Stimulated activated CD4-positive, alpha-beta T cell treated with anti-CD3 and anti-CD28 coated beads, Interleukin-2, amount 100 ng/mL, for 4 hours (primary cell): Measurements from ENCODE around the gene INPP5D.
"Not testable (repeated sequence)": the region's sequence is repeated elsewhere in the genome, so short reads cannot be mapped to it uniquely, and the experiment has no call there.

Source experiments
- DNase-seq: peaks from one replicate; pipeline ENCODE4 v3.0.0-alpha.2; 2020; ENCODE audit warnings: low read depth

The INPP5D gene

GRCh38 chr2:233032551-233033320, 27.4 kb upstream of the INPP5D start, which contains the start of gene NEU2:
NEU2 (plus strand) TSS chr2:233032672; CDS start chr2:233032672, 0 bp downstream.
- DNase-seq = no peak

DNA sequence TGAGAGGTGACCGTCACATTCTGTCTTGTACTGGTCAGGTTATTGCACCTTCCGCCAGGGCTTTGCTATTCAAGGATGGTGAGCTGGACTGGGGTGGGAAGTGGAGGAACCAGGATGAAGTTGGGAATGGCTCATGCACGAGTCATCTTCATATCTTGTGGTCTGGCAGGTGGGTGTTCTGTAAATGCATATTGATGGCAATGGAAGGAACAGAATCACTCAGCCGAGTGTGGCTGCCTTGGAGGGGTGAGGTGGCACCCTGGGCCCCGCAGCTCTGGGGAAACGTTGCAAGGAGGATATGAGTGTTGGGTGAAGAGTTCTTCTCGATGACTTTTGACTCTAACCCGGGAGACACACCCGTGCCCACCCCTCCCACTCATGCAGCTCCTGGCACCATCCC, 26.5 kb upstream of the INPP5D start:
- DNase-seq = no peak

DNA sequence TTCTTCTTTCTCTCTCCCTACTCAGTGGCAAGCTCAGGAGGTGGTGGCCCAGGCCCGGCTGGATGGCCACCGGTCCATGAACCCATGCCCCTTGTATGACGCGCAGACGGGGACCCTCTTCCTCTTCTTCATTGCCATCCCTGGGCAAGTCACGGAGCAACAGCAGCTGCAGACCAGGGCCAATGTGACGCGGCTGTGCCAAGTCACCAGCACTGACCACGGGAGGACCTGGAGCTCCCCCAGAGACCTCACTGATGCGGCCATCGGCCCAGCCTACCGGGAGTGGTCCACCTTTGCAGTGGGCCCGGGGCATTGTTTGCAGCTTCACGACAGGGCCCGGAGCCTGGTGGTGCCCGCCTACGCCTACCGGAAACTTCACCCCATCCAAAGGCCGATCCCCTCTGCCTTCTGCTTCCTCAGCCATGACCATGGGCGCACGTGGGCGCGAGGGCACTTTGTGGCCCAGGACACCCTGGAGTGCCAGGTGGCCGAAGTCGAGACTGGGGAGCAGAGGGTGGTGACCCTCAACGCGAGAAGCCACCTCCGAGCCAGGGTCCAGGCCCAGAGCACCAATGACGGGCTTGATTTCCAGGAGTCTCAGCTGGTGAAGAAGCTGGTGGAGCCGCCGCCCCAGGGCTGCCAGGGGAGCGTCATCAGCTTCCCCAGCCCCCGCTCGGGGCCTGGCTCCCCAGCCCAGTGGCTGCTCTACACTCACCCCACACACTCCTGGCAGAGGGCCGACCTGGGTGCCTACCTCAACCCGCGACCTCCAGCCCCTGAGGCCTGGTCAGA, 25.9 kb upstream of the INPP5D start:
- no peak for DNase-seq

GRCh38 chr2:233035426-233036161, 24.5 kb upstream of the INPP5D start:
- no peak for DNase-seq

GRCh38 chr2:233036162-233036838, 23.8 kb upstream of the INPP5D start:
- DNase-seq = no peak

- no peak for DNase-seq
Observed at GRCh38 chr2:233037078-233037477, 23.1 kb upstream of the INPP5D start.

DNA sequence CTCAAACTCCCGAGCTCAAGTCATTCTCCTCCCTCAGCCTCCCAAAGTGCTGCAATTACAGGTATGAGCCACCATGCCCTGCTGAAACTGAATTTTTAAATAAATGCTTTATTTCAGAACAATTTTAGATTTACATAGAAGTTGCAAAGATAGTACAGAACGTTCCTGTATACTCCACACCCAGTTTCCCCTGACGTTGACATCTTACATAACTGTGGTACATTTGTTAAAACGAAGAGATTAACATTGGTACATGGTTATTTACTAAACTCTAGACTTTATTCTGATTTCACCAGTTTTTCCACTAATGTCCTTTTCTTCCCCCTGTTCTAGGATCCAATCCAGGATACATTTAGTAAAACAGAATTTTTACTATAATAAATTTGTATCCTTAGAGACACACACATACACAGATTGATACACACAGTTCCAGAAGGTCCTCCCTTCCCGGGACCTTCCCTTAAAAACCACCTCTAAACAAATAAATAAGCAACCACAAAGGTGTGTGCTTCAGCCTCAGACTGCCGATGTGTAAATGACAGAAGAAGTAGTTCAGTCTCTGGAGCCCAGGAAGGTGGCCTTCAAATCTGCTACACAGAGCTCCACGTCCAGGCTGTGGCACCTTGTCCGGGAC, 20.8 kb upstream of the INPP5D start:
- DNase-seq = no peak

- no peak for DNase-seq
Observed at GRCh38 chr2:233039846-233040530, 20.2 kb upstream of the INPP5D start.

DNA sequence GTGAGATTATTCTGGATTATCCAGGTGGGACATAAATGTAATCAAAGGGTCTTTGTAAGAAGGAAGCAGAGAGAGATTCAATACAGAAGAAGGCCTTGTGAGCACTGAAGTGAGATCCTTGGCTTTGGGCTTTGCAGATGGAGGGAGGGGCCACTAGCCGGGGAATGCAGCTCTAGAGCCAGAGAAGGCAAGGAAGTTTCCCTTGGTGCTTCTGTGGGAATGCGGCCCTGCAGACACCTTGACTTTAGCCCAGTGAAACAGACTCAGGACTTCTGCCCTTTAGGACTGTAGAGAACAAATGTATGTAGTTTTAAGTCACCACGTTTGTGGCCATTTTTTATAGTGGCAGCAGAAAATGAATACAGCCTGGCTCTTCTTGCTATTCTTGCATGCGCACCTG, 19.6 kb upstream of the INPP5D start:
- DNase-seq = no peak

- no peak for DNase-seq
Observed at GRCh38 chr2:233041722-233042323, 18.3 kb upstream of the INPP5D start.

DNA sequence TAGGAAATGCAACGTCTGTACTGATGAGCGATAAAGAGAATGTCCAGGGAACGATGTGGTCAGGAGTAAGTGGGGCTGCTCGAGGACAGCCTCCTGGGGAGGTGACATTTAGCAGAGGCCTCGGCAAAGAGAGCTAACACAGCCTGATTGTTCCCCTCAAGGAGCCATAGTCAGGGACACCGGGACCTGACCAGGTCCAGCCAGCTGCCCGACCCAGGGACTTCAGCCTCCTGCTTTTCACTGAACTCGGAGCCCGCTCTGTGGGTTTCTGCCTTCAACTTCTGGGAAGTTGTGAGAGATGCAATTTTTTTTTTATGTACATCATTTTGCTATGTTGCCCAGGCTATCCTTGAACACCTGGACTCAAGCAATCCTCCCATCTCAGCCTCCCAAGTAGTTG, 17.6 kb upstream of the INPP5D start:
- DNase-seq = no peak

GRCh38 chr2:233044974-233045605, 15.1 kb upstream of the INPP5D start:
- DNase-seq = no peak

DNA sequence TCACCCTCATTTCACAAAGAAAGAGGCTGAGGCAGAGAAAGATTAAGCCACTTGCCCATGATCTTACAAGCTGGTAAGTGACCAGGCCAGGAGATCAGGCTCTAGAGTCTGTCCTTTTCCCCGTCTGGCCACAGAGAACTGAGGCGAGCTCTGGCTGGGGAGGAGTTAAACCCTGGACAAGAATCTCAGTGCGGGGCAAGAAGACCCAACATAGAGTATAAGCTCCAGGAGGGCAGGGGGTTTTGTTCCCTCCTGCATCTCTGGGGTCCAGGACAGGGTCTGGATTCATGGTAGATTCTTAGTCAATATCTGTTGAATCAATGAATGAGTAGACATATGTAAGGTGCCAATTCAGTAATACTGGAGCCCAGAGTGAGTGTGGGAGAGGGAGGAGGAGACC, 12.9 kb upstream of the INPP5D start:
- no peak for DNase-seq

GRCh38 chr2:233047667-233048066, 12.5 kb upstream of the INPP5D start:
- no peak for DNase-seq

DNA sequence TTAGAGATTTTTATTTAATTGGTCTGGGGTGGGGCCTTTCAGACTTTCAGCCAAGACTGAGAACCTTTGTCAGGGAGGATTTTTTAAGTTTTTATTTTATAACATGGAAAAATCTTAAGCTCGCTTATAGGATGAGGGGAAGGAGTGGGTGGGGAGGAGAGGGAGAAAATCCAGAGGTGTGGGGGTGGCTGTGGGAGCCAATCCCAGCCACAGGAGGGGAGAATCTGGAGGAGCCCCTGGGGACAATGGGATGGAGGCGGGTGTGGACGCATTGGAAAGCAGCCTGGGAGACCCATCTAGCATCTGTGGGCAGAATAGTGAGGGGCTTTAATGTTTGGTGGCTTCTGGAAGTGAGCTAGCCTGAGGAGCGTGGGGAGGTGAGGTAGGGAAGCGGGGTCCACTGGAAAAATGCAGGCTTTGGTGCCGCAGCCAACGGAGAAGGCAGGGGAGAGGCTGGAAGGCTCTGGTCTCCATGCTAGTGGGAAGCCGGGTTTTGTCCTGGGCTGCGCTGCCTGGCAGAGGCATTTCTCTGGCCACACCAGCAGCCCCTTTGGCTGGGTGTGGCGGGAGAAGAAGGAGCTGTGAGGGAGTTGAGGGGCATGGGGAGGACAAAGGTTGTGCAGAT, 11.5 kb upstream of the INPP5D start:
- no peak for DNase-seq

GRCh38 chr2:233049194-233049761, 10.9 kb upstream of the INPP5D start:
- DNase-seq = no peak

DNA sequence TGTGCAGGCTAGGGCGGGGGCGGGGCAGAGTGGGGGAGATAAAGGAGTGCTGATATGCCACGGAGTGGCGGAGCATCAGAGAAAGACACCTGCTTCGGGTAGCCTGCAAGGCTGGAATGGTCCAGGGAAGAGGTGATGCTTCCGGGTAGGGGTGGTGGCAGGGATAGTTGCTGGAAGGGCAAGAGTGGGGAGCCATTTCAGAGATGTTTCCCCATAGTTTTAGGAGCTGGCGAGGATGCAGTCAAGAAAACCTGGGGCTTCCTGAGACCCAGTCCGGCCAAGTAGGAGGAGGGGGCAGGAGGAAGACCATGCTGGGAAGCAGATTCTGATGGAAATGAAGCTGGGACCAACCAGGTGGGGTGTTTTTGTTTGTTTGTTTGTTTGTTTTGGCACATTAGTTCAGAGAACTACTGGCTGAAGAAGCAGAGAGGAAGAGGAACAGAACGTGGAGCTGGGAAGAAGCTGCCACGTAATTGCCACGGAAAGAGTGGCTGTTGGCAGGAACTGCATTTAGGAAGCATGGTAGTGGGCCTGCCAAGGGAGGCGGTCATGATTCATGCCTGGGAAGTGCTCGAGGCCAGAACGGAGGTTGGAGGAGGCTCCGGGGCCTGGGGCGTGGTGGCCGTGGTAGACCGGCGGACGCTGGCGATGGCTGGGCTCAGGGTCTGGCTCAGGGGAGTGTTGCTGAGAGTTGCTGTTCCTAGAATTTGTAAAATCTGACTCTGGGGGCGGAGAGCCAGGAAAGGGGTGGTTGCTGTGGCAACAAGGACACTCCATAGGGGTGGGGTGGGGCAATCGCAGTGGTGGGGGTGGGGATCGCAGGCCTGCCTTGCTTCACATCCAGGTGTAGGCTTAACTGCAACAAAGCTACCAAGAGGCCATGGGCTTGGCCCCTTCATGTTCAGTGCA, 8.6 kb upstream of the INPP5D start:
- DNase-seq = no peak

DNA sequence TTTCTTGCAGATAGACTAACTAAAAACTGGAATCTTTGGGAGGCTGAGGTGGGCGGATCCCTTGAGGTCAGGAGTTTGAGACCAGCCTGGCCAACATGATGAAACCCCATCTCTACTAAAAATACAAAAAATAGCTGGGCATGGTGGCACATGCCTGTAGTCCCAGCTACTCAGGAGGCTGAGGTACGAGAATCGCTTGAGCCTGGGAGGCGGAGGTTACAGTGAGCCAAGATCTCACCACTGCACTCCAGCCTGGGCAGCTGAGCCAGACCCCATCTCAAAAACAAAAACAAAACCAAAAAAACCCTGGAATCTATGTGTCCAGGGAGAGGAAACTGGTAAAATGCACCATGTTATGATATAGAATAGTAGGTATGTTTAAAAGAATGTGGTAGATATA, 7.6 kb upstream of the INPP5D start:
- DNase-seq = not testable (repeated sequence)
